NCI-H82 treated with DMSO at 0.1 percent for 48 hours (cell line): ENCODE data around the gene MMADHC.
A peak's percentile ranks its signal among the peaks of the same experiment; 100 is the strongest.

Experiments
- DNase-seq: peaks from one replicate; lab custom pipeline; 2025; ENCODE audit not compliant: unreplicated experiment; lab: John Stamatoyannopoulos, UW

The MMADHC gene

DNA sequence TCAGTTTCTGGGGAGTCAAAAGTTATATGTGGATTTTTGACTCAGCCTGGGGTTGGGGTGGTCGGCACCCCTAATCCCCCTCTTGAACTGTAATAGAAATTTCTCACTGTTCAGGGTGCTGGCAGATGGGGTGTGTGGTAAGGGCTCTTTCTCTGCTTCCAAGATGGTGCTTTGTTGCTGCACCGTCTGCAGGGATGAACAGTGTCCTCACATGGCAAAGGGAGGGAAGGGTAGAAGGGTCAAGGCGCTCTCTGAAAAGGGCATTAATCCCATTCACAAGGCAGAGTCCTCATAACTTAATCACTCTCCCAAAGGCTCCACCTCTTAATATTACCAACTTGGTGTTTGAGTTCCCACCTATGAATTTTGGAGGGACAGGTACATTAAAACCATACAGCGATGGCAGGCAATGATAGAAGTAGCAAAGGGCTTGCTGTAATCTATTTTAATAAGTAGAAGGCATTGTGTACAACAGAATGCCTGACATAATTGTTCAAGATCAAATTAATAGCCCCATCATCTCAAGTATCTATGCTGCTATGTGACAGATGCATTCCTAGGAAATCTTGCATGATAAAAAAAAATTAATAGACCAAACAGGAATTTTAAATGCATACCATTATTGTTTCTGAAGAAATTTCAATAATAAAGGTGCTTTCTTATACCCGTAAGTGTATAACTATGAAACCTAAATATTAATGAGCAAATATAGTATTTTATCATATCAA lies 28.1 kb downstream of the MMADHC start:
- no peak for DNase-seq

GRCh38 chr2:149556452-149556851 lies 31.1 kb downstream of the MMADHC start:
- no peak for DNase-seq

DNA sequence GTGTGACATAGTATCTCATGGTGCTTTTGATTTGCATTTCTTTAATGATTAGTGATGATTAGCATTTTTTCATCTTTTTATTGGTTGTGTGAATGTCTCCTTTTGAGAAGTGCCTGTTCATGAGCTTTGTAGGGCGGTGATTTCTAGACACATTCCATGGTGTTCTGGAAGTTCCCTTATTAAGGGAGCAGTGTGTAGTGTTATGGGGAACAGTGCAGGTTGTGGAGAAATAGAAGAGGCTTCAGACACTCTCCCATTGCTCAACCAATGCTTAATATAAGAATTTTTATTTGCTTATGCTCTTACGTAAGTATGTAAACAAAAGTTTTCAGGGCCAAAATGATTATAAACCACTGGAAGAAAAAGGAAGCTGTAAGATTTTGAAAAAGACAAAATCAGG lies 34.7 kb downstream of the MMADHC start:
- no peak for DNase-seq

GRCh38 chr2:149552226-149552625 lies 35.3 kb downstream of the MMADHC start:
- DNase-seq, result no peak

DNA sequence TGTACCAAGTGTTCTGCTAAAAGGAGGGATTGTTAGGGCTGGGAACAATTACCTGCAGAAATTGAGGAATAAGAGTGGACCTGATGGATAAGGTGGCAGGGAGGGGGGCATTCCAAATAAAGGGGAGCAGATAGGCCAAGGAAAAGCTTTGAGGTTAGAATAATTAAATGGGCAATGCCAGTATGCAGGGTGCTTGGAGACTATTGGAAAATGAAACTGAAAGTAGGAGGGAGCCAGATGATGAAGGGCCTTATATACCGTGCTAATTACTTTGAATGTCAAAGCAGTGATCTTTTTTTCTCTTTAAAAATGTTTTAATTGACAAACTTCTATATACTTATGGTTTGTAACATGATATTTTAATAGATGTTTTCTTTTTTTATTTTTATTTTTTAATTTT lies 42.9 kb downstream of the MMADHC start:
- DNase-seq, result no peak

DNA sequence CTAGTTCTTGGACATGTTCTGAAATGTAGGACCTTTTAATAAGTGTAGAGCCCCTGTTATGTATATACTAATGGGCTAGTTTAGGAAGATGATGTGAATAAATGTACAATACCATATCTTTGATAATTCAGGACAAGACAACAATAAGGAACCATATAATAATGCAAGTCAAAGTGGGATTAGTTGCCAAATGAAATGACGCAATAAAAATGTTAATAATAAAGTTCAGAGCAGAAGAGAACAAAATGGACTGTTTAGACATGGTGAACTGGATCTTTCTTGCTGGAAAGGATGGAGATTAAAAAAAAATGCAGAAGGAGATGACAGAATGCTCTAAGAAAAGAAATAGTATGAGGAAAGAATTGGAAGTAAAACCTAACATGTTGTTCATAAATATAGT lies 43.7 kb downstream of the MMADHC start:
- no peak for DNase-seq

GRCh38 chr2:149540138-149540537 lies 47.4 kb downstream of the MMADHC start:
- no peak for DNase-seq

- DNase-seq, result no peak
Measured at GRCh38 chr2:149538138-149538833, 49.3 kb downstream of the MMADHC start.

- no peak for DNase-seq
Measured at GRCh38 chr2:149537092-149537726, 50.4 kb downstream of the MMADHC start.

DNA sequence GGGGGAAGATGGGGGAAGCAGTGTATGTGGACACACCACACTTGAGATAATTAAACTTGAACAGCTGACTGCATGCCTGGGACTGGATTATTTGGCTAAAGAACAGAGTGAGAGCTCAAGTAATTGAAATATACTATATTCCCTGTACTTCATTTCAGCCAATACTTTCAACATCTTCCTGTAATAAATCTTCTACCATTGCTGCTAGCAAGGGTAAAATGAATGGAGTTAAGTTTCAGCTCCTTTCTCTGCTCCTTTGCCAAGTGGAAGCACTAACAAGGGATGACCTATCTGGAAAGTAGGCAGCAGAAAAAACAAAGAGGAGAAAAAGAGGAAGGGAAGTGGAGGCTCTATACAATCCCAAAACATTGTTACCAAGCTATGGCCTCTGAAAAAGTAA lies 50.9 kb downstream of the MMADHC start:
- DNase-seq, result no peak

DNA sequence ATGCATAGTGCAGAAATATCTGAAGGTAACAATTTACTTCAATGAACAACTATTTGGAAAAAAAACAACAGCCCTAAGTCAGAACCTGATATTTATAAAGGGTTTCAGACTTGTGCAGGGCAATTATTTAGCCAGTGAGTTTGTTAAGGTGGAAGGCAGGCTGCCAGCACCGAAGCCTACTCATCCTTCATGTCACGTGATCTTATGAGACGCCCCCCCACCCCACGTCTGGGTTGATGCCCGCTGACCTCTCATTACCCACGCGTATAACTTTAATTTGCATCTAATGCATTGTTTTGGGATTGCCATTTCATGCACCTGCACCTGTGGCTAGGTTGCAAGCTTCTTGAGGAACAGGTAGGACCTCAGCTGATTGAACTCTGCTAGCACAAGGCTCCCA lies 52.9 kb downstream of the MMADHC start:
- no peak for DNase-seq

DNA sequence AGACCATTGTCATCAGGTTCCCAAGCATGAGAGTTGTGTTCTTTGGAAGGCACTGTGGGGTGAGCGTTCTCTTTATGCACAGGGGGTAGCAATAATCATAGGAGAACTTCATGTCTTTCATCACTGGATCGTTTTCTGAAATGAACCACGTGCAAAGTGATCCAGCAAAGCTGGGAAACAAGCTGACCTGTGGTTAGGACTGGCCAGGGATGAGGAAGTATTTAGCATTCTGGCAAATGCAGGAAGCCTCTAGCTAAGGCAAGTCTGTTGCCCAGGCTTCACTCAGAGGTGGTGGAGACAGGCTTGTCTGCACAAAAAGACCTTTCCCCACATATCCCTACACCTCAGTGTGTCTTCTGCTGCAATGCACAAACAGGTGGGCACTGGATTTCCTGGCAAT lies 58.6 kb downstream of the MMADHC start:
- DNase-seq, result no peak

DNA sequence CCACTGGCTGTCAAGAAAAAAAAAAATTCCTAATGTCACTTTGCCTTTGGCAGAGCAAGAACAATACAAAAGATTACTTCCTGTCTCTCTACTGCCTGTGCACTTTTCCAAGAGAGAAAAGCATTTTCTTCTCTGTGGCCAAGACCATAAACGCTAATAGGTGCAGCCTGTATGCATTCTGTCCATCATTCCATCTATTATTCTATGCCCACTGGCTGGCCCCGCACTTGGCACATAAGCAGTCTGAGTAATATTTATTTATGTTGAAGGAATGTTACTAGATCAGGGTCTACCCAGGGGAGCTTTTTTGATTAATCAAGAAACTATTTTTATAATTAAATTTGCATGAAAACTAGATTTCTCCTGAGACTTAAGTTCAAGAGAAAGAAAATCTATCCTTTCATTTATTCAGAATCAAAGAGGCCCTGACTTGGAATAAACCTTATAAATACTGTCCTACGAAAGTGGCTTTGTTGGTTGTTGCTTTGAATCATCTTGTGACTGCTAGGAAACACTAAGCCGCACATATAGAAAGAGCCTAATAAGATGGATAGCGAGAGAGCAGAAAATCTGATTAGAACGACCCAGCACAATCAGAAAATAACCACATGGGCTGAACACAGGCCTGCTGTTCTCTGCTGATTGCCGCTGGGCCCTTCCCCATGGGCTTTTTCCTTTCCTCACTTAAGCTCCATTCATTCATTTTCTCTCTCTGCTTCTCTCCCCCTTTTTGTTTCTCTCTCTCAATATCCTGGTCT lies 59.4 kb downstream of the MMADHC start:
- peak; percentile 94 for DNase-seq

GRCh38 chr2:149526689-149527088 lies 60.9 kb downstream of the MMADHC start:
- no peak for DNase-seq

DNA sequence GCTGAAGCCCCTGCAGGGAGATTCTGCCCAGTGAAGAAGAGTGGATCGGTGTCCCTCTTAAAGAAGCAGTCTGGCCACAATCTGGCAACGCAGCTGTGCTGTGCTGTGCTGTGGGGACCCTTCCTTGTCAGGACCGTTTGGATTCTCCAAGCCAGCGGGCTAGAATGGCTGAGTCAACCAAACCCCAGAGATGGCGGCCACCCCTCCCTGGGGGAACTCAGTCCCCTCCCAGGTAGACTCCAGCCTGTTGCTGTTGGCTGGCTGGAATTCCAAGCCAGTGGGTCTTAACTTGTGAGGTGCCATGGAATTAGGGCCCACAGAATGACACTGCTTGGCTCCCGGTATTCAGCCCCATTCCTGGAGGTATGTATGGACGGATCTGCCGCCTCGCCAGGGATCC lies 62.3 kb downstream of the MMADHC start:
- no peak for DNase-seq
